DMS 273 treated with DMSO at 0.1 percent for 48 hours (cell line): ENCODE measurements around the gene ASPSCR1.

Source experiments
- DNase-seq: peaks from one replicate; lab custom pipeline; 2025; lab: John Stamatoyannopoulos, UW

The ASPSCR1 gene

GRCh38 chr17:82041144-82041814 lies 63.9 kb downstream of the ASPSCR1 start:
- no peak for DNase-seq

- no peak for DNase-seq
Observed at GRCh38 chr17:82042649-82043048, 65.2 kb downstream of the ASPSCR1 start.

GRCh38 chr17:82043507-82043906 lies 66.1 kb downstream of the ASPSCR1 start:
- no peak for DNase-seq

- no peak for DNase-seq
Observed at GRCh38 chr17:82045936-82046484, 68.6 kb downstream of the ASPSCR1 start.

DNA sequence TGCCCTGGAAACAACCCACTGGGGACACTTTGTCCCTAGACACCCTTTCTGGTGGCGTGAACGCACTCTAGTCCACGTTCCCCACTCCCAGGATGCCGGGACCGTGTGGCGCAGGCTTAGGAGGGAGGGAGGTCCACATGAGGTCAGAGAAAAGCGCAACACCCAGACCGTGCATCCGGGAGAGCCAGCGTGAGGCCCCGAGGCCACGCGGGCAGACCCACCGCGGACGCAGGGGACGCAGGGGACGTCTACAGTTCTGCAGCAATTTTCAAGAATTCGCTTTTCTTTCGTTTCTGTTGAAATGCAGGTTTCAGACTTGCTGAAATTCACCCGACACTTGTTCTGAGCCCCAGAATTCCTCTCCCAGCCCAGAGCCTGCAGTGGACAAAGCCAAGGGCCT lies 69.5 kb downstream of the ASPSCR1 start:
- DNase-seq: no peak

DNA sequence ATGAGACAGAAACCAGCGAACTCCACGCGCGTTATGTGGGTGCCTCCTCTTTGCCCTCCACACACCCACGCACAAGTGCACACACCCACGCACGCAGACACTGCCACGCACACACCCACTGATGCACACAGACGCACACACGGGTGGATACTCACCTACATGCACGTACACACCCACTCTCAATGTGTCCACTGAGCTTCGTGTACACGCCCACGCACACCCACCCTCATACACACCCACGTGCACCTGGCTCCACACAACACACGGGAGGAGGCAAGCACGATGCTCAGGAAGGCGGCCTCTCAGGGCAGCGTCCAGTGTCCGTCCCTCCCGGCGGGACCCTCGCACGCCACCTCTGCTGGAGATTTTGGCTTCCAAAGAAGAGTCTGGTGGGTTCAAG lies 70.0 kb downstream of the ASPSCR1 start:
- DNase-seq: no peak

- no peak for DNase-seq
Observed at GRCh38 chr17:82047914-82048570, 70.6 kb downstream of the ASPSCR1 start.

DNA sequence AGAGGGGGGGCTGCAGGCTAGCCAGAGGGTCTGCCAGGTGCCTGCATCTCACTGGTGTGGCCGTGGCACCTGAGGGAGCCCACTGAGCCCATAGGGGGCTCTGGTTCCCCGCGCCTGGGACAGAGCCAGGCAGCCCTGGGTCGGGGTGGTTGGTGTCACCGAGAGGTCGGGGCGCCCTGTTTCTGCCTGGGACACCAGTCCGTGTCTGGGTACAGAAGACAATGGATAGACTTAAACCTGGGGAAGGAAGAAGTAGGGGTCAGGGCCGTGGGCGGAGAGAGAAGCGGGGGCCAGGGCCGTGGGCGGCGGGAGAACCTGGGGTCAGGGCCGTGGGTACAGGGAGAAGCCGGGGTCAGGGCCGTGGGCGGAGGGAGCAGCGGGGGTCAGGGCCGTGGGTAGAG lies 71.1 kb downstream of the ASPSCR1 start:
- DNase-seq: no peak

GRCh38 chr17:82049106-82049505 lies 71.7 kb downstream of the ASPSCR1 start:
- DNase-seq: no peak

- no peak for DNase-seq
Observed at GRCh38 chr17:82049521-82049971, 72.1 kb downstream of the ASPSCR1 start.

DNA sequence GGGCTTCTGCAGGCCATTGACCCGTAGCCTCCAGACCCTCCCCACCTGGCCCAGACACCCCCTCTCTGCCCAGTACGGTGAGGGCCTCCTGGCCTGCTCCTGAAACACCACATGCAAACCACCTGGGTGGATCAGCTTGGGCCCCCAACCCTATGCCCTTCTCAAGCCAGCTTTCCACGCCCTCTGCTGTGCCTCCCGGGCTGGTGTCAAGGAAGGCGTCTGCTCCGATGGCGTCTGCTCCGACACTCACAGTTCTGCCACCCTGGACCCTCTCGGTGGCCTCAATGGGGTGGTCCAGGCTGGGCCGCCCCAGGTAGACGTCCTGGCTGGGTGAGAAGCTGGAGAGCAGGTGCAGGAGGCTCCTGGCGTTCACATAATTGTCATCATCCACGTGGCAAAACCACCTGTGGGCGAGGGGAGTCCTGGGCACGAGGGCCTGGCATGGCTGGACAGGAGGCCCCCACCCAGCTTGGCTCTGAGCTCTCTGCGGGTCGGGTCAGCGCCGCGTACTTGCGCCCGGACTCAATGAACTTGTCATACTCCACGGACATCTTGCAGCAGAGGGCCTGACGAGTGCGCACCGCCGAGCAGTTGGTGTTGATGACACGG lies 72.8 kb downstream of the ASPSCR1 start:
- DNase-seq: no peak

GRCh38 chr17:82050761-82051641 lies 73.6 kb downstream of the ASPSCR1 start:
- no peak for DNase-seq

GRCh38 chr17:82051776-82052637 lies 74.6 kb downstream of the ASPSCR1 start, which contains the start of the genes GPS1 and RFNG:
Gene GPS1, plus strand, starts transcription at chr17:82051898. Its CDS starts 34 bp downstream, at chr17:82051932.
Gene RFNG, minus strand, starts transcription at chr17:82051811. Its CDS starts 45 bp downstream, at chr17:82051766.
- DNase-seq: no peak

DNA sequence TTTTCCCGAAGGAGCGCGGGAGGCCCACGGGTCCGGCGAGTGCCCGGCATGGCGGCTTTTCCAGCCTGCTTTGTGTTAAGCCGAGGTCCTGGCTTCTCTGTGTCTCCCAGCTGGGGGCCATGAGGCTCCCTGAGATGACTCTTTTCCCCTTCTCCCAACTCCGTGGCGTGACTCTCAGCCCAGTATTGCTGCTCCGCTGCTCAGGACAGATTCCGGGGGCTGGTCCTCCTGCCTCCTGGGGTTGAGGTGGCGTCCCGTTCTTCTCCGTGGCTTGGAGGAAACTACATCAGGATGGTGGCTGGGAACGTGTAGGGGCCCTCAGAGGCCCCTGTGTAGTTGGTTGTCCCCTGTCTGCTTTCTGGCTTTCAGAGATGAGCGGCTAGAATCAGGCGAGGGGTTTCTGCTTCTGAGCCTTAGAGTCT lies 75.2 kb downstream of the ASPSCR1 start:
- DNase-seq: no peak

DNA sequence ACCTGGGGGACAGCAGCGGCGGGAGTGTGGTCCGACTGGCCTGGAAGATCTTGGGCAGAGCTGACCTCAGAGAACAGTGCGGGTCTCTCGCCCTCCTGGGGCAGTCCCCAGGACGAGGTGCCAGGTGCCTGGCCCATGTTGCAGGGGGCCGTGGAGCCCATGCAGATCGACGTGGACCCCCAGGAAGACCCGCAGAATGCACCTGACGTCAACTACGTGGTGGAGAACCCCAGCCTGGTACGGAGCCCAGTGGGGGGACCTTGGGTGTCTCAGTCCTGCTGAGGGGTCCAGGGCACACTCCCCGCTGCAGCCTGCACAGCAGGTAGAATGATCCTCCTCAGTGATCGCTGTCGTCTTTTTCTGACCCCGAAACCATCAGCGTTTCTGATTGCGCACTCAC lies 75.7 kb downstream of the ASPSCR1 start:
- no peak for DNase-seq

DNA sequence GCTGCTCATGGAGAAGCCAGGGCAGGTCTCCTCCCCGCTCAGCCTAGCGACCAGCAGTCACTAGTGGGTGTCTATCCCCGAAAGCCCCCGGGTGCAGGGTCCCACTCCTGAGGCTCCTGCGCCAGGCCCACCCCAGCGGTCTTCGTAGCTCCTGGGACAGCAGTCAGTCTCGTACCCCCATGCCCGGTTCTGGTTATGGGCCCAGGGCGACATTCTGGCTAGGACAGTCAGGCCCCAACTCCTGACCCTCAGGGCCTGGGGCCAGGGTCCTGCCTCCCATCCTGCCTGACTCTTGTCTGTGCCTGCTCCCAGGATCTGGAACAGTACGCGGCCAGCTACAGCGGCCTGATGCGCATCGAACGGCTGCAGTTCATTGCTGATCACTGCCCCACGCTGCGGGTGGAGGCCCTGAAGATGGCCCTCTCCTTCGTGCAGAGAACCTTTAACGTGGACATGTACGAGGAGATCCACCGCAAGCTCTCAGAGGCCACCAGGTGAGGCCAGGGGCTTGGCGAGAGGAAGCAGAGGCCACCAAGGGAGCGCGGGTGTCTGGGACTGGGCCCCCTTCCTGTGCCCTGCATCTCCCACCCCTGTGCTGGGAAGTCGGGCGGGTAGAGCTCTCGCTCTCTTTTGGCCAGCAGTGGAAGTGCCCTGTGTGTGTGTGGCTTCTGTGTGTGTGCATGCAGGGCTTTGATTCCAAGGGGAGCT lies 76.3 kb downstream of the ASPSCR1 start:
- DNase-seq: no peak

GRCh38 chr17:82054351-82055022 lies 77.1 kb downstream of the ASPSCR1 start:
- DNase-seq: no peak

DNA sequence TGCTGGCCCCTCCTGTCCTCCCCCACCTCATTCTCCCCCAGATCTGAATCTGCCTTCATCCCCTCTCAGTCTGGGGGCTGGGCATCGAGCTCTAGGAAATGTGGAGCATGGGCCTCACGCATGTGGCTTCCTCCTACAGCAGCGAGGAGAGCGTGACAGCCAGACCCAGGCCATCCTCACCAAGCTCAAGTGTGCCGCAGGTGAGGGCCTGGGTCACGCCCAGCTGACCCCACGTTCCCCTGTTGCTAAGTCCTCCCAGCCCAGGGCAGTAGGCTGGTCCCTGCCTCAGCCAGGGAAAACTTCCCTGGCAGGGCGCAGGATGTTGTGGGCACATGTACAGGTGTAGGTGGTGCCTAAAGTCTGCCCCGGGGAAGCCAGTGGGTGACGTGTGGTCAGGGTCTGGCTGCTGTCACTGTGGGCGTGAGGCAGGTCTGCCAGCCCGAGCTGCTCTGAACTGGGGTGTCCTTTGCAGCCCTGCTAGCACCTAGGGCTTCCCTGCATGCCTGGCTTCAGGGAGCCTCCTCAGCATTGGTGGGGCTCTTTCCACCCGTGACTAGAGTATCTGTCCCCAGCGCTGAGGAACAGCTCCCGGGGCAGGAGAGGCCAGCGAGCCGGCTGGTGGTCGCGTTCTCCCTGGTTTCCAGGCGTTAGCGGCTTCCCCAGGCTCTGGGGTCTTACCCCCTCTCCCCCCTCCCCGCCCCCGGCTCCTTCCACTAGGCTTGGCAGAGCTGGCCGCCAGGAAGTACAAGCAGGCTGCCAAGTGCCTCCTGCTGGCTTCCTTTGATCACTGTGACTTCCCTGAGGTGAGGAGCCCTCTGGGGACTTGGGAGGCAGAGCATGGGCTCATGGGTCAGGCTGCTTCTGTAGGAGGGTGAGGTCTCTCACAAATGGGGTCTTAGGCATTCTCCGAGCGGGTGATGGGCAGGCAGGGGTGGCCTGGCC lies 77.9 kb downstream of the ASPSCR1 start:
- no peak for DNase-seq
